GM18951 (cell line): Measurements from ENCODE around the gene FASN.

Experiments used
- POLR2A ChIP-seq: IDR thresholded peaks from 4 replicates; pipeline ENCODE4 v1.6.1; 2011; ENCODE audit warnings: mild to moderate bottlenecking; ENCODE audit not compliant: insufficient read length, insufficient read depth; ENCODE audit errors: extremely low read depth
- in situ Hi-C: fragments of 300-500 bp; cut with MboI; formaldehyde crosslinking; loops from one replicate; pipeline ENCODE4 v1.12.0; 2022; ENCODE audit warnings: low sequenced_read_pairs, mixed read lengths, inconsistent platforms; ENCODE audit not compliant: unreplicated experiment

Gene FASN

GRCh38 chr17:82035956-82036633, 61.9 kb downstream of the FASN start:
- in situ Hi-C loops, result loop anchor here (25.0 kb wide), 1 partner anchor 126 kb away; no protein-coding TSS in a partner anchor
- TF ChIP-seq POLR2A, result no peak

DNA sequence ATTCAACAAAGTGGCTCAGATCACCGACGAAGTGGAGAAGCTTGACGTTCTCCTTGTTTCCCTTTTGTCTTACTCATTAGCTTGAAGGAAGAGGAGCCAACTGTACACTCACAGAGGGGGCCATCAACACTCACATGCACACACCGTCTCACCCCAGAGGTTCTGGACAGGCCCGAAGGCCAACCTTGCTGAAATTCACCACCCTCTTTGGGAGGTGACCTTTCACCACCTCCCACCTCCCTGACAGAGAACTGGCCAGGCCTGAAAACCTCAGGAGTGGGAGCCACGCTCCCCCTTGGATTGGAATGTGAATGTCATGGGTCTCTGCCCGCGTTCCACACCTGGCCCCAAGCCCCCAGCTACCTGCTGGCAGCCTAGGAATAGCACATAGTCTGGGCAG, 62.5 kb downstream of the FASN start:
- in situ Hi-C loops, result loop anchor here (25.0 kb wide), 1 partner anchor 127 kb away; no protein-coding TSS in a partner anchor
- no peak for TF ChIP-seq POLR2A

DNA sequence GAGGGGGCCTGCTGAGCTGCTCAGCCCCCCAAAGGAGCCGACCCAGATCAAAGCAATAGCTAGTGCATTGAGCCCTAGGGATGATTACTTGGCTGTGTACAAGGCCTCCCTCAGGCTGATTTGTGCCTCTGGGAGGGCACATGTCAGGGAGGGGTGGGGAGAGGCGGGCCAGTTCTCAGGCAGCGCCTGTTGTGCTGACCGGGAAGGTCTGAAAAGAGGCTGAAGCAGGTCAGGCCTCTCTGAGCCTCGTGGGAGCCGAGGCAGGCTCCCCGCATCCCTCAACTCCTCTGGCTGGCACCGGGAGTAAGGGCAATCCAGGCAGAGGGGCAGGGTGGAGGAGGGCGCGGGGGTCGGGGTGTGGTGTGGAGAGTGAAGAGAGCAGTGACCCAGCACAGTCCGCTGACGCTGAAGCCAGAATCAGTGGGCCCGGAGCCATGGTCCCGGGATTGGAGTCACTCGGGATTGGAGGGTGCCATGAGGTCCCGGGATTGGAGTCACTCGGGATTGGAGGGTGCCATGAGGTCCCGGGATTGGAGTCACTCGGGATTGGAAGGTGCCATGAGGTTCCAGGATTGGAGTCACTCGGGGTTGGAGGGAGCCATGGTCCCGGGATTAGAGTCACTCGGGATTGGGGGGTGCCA, 63.5 kb downstream of the FASN start:
- no peak for TF ChIP-seq POLR2A
- in situ Hi-C loops, result loop anchor here (25.0 kb wide), 1 partner anchor 128 kb away; no protein-coding TSS in a partner anchor

DNA sequence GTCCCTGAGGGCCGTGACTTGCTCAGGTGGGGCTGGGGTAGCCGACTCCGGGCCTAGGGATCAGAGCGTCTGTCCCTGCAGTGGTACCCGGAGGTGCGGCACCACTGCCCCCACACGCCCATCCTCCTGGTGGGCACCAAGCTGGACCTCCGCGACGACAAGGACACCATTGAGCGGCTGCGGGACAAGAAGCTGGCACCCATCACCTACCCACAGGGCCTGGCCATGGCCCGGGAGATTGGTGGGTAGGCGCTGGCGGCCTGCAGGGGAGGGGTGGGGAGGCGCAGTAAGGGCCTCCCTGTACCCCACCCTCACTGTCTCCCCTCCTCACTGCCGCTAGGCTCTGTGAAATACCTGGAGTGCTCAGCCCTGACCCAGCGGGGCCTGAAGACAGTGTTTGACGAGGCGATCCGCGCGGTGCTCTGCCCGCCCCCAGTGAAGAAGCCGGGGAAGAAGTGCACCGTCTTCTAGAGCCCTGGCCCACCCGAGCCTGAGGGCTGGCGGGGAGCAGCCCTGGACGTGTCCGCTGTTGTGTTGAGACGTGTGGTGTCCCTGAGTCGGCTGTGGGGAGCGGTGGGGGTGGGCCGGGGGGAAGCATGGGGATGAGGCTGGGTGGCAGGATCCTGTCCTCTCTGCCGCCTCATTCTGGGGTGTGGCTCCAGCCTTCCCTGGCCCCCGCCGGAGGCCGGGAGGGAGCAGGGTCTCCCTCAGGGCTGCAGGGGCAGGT, 64.5 kb downstream of the FASN start:
- in situ Hi-C loops, result loop anchor here (25.0 kb wide), 1 partner anchor 129 kb away; no protein-coding TSS in a partner anchor
- TF ChIP-seq POLR2A, result no peak

- TF ChIP-seq POLR2A, result no peak
- in situ Hi-C loops, result loop anchor here (25.0 kb wide), 1 partner anchor 130 kb away; no protein-coding TSS in a partner anchor
Measured at GRCh38 chr17:82031885-82032627, 66.0 kb downstream of the FASN start.

GRCh38 chr17:82031303-82031884, 66.6 kb downstream of the FASN start, which contains the start of gene RAC3:
Gene RAC3, plus strand, starts transcription at chr17:82031678. Its CDS starts 84 bp downstream, at chr17:82031762.
- TF ChIP-seq POLR2A, result no peak
- in situ Hi-C loops, result loop anchor here (25.0 kb wide), 1 partner anchor 131 kb away; no protein-coding TSS in a partner anchor

DNA sequence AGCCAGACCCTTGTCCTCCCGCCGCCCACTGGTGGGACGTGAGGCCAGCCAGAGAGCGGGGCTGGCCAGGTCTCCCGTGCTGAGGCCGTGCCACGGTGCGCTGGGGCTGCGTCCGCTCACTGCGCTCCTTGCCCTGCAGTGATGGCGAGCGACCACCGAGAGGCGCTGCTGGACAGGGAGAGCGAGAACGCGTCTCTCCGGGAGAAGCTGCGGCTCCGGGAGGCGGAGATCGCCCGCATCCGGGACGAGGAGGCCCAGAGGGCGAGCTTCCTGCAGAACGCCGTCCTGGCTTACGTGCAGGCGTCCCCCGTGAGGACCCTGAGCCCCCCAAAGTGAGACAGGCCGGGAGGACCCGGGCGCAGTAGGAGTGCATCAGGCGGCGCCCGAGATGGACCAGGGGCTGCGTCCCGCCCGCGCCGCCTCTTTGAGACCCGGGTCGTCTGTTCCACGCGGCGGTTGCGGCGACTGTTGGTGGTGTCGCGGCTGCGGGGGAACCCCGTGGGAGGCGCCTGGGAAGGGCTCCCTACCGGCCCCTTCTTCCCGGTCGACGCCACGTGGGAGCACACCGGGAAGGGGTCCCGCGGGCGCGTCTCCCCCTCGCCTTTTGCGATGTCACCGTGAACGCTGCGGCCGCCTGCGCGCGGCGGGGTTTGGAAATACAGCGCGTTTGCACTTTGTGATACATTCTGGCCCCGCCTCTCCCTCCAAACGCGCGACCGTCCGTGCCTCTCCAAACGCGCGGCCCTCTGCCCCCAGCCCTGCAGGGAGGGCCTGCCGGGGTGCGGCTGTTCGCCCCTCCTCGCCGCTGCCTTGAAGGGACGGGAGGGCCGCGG, 67.3 kb downstream of the FASN start:
- TF ChIP-seq POLR2A, result peak; percentile 18
- in situ Hi-C loops, result loop anchor here (25.0 kb wide), 1 partner anchor 132 kb away; no protein-coding TSS in a partner anchor

GRCh38 chr17:82029990-82030469, 68.0 kb downstream of the FASN start:
- TF ChIP-seq POLR2A, result no peak
- in situ Hi-C loops, result loop anchor here (25.0 kb wide), 1 partner anchor 132 kb away; no protein-coding TSS in a partner anchor

- in situ Hi-C loops, result loop anchor here (25.0 kb wide), 1 partner anchor 133 kb away; no protein-coding TSS in a partner anchor
- TF ChIP-seq POLR2A, result no peak
Measured at GRCh38 chr17:82029391-82029790, 68.6 kb downstream of the FASN start.

GRCh38 chr17:82028966-82029365, 69.1 kb downstream of the FASN start:
- TF ChIP-seq POLR2A, result no peak
- in situ Hi-C loops, result loop anchor here (25.0 kb wide), 1 partner anchor 133 kb away; no protein-coding TSS in a partner anchor
